HG03066 (cell line): Measurements from ENCODE around the gene KCNMA1.
A peak's percentile ranks its signal among the peaks of the same experiment; 100 is the strongest.

Experiments
- ATAC-seq: cut with Tn5 transposase; IDR thresholded peaks from one replicate; pipeline ENCODE4 v1.9.1; 2021; ENCODE audit warnings: low read depth; ENCODE audit not compliant: unreplicated experiment

KCNMA1 gene

DNA sequence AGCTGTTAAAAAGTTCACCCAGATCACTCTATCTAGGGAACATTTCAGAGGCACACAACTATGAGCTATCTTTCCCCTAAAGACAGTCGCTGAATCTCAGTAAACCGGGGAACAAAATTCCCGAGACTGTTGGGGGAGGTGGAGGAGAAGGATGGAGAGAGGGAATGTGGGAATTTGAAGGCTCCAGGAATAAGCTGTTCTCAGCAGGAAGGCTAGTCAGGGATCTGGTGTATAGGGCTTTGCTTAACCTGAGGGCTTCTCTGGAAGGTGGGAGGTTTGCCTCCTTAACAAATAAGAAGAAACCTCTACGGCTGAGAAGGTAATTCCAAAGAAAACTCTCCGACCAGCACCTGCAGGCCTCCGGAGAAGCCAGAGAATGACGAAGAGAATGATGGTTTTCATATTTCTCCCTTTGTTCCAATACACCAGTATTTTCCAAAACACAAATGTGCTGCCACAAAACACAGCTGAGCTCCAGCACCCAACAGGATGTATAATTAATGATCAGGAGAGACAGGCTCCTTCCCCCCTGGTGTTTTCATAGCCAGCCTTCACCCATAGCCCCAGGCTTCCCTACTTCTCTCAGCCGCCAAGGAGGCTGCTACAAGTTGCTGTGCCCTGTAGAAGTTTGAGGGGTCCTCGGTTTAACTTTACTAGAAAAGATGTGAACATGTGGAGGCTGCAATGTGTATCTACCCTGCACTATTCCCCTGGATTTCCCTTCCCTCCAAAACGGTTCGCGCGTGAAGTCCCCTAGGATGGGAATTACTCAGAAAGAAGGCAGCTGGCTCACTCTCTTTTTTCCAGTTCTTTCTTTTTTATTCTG is 2.0 kb downstream of the KCNMA1 start:
- no peak for ATAC-seq

DNA sequence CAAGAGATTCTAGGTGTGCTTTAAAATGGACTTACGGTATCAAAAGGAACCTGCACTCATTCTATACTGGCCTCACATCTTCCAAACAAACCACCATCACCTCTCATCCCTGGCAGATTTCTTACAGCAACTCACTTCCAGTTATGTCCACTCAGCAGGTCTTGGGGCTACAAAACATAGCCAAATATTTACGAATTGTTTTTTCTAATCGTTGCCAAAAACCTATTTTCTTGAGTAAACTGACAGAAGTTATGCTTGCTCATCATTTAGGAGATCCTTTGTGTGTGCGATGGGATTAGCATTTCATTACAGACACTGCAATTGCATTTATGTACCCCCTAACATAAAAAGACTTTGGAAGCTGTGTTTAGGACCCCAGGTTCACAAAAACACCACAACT is 2.7 kb downstream of the KCNMA1 start:
- no peak for ATAC-seq

DNA sequence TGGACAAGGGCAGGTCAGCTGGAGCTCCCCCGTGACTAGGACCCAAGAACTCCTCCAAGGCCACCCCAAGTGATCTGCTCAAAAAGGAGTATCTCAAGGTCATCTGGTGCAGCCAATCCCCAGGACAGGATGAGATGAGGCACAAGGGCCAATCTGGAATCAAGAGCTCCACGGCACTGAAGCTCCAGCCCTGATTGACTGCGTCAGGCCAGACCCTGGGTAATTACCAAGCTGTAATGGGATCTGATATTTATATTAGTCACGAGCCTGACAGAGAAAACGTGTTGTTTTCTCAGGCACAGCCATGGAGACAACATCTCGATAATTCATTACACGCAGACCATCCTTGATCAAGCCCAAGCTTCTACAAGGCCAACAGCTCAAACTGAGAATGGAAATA is 4.2 kb downstream of the KCNMA1 start:
- ATAC-seq, result no peak

DNA sequence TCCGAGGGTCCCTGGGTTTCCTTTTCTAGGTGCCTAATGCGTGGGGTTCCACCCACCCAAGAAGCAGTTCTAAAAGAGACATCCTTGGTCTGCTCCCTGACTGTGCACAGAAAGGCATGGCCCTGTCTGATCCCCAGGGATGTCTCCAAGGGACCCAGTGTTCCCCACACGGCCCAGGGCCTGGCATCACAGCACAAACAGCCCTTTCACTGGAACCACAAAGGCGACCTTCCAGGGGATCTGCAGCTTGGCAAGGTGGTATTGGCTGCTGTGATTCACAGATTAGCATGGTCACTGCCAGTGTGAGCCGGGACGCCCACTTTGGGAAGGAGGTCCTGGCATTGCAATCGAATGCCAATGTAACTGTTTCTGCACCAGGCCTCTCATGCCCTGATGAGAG is 6.4 kb downstream of the KCNMA1 start:
- no peak for ATAC-seq

DNA sequence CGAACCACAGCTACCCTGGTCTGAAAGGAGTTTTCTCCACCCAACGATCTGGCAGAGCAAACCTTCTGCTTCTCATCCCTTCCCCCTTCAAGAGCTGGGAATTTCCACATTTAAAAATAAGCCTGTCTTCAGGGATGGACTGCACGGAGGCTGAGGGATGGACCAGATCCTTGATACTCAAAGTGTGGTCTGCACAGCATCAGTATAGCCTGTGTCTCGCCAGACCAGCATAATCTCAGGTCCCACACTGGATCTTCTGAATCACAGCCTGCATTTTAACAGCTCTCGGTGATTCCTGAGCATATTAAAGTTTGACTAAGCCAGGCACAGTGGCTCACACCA is 7.1 kb downstream of the KCNMA1 start:
- ATAC-seq, result no peak

DNA sequence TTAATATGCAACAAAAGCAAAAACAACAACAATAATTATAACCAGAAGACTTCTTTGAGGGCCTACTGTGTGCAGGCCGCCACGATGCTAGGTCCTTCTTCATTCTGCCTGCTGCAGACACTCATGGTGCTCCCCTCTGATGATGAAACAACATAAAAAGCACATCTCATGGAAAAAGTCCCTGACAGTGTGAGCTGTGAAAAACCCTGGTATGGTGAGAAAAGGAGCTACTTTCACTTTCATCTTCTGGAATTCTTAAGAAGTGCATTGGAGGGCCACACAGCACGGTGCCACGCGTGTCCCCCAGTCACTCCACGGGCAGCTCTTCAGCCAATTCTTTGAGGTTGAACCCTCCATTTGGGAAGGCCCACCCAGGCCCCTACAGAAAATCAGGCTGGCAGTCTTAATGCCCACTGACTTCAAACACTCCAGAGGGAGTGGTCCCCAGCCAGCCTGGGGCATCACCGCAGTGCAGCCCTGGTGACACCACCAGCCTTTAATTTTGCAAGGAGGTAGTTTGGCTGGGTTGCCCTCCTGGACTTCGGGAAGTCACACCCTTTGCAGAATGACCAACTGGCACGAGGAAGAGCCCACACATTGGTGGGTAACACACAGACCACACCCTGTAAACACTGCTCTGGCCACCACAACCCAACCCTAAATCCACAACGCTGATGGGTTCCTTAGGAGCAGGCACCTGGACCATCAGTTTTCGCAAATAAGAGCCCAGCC is 7.7 kb downstream of the KCNMA1 start:
- no peak for ATAC-seq

DNA sequence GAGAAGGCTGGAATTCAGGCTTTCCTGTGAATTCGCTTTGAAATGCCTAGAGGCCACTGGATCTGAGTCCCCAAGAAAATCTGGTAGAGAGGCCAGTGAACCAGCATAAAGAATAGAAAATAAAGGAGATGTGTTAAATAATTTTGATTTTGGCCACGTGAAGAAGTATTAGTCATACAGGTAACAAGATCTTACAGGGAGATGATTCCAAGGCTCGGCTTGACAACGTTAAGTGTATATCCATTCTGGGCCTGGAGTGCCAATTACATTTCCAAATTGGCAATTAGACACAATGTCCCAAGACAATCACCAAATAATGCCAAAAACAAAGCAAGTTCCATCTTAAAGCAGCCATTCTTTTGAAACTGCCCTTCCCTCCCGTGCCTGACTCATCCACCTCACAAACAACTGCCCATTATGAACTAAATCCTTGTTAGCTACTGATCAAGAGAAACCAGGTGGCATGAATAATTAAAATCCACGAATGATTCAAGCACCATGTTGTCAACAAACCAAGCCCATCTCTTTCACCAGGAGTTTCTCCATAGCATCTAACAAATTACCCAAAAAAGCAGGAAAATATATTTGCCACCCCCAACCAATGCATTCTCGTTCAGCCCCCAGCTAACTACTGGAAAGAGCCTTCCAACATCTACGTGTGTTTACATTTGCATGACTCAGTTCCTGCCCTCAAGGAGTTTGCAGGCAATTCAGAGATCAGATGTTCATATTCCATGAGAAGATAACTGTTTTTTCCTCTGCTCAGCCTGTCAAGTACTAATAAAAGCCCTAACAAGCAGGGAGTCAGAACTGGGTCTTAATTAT is 8.5 kb downstream of the KCNMA1 start:
- ATAC-seq, result no peak

DNA sequence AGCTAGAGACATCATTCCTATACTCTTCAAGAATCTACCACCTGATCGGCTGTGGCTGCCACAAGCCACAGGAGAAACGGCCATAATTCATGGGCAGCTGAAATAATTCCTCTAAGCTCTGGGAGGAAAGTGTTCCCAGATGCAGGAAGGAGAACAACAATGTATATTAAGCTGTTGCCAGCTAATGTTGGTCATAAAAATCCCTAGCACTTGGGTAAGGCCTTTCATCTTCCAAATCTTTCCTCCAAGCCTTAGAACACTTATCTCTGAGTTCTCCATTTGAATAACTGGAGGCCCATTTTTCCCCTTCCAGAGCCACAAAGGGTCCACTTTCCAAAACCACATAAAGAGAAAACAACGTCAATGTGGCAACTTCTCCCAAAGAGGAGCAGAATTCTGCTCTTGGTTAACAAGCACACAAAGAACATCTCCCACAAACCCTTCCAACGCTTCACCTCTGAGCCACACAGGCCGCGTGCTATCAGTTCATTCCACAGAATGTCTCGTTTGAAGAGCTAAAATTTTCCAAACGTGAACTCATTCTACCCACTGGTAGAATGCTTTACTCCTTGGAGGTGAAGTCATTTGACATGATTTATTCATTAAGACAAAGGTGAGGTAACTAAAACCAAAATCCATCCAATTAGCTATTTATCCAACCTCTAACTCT is 11.2 kb downstream of the KCNMA1 start:
- no peak for ATAC-seq

DNA sequence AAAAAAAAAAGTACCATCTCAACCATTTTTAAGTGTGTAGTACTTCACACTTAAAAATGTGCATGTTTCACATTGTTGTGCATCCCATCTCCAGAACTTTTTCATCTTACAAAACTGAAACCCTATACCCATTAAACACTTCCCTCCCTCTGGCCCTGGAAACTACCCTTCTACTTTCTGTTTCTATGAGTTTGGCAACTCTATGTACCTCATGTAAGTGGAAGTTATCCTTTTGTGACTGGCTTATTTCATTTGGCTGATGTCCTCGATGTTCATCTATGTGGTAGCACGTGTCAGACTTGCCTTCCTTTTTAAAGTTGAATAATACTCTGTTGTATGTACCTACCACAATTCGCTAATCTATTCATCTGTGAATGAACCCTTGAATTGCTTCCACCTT is 12.2 kb downstream of the KCNMA1 start:
- ATAC-seq, result no peak

DNA sequence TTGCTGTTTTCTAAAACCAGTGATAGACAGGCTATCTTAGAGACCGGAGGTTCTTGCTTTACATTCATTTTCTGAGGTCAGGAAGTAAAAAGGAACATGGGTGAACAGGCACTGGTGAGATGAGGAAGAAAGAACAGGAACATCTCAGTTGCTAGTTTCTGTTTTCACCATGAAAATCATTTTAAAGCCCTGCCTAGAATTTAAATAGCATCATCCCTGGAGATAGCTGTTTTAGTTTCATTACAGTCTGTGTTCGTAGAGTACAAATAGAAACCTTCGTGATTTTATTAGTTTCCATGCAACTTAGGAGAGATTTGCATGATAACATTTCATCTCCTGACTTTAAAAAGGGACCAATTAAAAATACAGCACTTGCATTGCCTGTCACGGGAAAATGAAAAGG is 14.7 kb downstream of the KCNMA1 start:
- ATAC-seq, result peak; percentile 52

DNA sequence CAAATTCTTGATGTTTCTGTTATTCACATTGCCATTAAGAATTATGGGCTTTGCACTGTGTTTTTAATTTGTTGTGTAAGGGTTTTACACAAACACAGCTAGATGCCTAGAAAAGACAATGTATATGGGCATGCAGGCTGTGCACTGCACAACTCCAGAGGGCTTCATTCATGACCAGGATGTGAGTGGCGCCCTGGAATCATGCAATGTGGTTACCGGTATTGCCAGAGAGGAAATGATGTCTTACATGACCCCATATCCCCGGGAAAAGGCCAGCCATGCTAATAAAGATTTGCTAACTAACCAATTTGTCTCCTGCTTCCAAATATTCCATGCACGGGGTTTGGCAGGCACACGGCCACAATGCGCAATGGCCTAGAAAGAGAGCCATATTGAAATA is 16.9 kb downstream of the KCNMA1 start:
- no peak for ATAC-seq

DNA sequence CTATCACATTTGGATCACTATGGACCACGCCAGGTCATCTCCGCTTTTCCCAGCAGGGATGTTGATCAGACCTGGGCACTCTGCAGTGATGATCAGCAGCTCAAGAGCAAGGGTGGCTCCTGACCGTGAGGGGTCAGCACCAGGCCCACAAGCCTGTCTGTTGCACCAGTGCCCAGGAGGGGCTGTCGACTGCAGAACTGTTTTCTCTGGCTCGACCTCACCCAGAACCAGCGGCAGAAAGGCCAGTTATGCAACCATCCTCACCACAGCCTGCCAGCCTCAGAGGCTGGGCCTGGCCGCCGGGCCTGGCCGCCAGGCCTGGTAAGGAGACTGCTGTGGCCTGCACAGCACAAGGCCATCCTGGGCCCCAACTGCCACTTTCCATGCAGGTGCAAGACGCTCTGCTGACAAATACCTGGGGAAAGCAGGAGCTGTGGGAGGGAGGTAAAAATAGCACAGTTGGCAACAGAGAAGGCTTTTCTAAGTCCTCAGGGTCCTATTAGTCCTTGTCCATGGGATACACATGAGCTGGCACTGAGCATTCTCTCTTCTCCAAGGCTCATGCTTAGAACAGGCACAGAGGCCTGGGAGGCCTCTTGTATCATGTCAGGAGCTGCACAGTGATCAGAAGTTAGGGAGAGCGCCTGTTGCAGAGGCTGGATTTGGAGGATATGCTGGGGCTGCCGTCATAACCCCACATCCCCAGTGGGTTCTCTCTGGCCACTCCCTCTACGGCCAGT is 17.5 kb downstream of the KCNMA1 start:
- no peak for ATAC-seq

DNA sequence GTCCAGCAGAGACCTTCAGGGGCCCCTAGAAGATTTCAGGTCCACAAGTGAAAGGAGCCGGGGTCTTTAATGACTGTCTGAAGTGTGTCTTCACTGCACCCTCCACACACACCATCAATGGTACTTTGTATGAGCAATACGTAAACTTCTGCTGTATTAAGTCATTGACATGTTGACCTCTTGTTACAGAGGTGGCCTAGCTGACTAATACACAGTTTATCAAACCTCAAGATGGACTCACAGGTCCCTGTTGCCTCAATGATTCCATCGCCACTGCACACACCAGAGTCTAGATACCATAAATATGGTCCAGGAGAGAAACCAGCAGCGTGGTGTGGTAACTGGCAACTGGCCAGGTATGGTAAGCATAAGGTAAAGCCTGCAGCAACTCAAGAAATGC is 19.5 kb downstream of the KCNMA1 start:
- ATAC-seq, result no peak

DNA sequence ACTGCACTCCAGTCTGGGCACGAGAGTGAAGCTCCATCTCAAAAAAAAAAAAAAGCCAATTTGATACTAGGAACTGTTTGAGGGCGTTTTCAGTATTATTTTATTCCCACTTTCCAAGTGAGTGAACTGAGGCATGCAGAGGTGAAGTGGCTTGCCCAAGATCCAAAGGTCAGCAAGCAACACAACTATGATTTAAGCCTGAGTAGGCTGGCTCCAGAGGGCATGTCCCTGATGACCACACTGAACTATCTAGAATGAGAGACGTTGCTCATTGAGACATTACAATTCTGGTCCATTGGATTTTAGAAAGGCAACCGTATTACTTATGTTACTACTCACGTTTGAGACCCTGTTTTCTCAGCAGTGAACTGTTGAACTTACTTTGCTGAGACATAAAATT is 20.8 kb downstream of the KCNMA1 start:
- ATAC-seq, result no peak

DNA sequence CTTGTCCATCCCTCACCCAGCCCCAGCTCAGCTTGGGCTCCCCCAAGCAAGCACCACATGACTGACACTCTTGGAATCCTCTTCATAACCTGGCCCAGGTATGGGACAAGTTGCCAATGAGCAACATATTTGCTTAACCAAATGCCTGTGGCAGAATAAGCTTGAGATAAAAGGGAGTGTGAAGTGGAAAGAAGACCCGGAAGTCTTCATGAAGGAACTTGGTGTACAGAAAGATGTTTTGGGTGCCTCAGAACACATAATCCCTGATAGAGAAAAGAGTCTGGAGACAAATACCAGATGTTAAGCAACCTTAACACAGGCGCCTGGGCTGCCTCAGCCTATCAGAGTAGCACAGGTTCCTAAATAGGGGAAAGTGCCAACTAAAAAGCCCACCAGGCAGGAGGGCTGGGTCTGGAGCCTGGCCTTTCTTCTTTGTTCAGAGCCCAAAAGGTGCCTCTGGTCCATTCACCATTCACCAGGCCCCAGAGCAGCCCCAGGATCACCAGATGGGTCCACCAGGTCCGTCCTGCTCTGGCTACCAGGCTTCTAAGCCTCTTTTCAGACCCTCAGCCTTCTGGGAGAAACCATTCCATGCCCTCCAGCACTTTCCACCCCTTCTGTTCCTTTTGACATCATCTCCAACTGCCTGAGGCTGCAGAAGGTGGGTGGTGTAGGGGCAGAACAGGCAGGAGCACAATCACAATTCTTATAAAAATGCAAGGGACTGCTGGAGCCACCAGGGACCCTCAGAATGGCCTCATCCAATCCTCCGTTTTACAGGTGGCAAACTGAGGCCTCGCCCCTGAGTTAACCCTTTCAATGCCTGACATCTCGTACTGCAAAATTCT is 22.6 kb downstream of the KCNMA1 start:
- no peak for ATAC-seq

DNA sequence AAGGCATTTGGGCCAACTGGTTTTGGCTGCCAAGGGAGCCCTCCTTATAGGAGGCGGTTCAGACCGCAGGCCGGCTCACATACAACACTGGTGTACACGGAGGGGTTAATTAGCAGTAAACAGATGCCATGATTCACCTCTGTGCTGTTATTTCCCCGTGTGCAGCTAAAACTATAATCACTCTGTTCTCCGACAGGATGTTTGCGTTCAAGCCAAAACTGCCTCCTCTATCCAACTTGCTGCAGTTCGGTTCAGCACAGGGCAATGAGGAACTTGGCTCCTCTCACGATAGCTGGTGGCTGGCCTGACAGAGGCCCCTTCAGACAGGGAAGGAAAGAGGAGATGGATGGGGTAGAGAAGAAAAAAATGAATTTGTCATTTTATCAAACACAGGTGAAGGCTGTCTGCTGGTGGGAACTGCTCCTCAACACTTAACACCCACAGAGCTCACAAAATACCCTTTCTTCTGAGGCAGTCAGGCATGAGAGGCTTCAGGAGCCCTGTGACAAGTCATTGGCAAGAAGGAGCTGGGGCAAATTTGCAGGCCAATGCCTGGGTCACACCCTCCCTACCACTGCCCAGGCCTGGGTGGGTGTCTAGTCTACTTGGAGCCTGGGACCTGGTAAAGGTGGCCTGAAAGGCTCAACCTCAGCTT is 24.0 kb downstream of the KCNMA1 start:
- ATAC-seq, result no peak

DNA sequence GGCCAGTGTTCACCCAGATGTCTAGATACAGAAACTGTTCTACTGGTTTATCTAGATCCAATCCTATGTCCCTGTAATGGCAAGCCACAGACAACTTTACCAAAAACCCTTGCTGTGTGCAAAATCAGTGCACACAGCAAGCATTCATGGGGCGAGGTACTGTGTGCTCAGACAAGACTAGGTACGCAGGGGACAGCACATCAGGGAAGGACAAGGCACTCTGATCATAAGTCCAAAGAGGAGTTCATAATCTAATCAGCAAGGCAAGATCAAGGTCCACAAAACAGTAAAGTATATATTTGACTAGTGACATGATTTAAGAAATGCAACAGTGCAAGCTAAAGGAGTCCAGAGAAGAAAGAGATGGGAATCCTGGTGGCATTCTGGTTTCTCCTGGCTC is 25.9 kb downstream of the KCNMA1 start:
- no peak for ATAC-seq

DNA sequence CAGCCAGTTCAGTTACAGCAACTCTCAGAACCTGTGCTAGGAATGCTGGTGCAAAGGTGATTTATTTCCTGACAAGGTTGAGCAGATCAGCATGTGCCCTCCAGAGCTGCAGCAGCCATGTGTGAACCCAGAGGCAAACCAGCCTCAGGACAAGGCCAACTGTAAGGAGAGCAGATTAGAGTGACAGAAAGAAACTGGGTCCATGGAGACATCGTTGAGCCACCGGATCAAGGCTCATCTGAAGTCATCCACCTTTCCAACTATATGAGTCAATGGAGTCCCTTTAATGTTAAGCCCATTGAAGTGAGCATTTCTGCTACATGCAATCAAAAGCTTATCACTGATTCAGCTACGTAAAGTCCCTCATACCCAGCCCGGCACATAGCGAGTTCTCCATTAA is 26.4 kb downstream of the KCNMA1 start:
- no peak for ATAC-seq

DNA sequence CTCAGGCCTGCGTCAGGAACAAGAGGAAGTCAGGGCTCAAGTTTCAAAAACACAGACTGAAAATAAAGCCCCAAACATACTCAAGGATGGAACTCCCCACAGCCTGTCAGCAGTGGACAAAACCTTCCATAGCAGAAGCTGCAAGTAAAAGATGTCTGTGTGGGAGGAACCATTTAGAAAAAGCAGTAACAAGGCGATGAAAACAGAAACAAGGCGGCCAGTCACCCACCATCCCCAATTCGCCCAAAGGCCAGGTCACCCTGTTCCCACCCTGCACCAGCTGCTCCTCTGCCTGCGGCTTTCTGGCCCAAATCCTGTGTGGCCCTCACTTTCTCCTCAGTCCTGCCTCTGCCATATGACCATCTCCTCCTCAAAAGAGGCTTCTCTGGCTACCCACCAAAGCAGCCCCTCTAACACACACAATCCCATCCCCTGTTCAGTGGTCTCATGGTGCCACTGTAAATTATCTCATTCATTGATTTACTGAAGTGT is 27.8 kb downstream of the KCNMA1 start:
- no peak for ATAC-seq
